Esophagus muscularis mucosa (tissue), 3 donors: Measurements from ENCODE around the gene MACROD2.

ENCODE experiments used
- CTCF ChIP-seq, 3 experiments: fragments of 200-600 bp in 2 of 3; fragments of 450-650 bp in 1 of 3; sonication (generic) in 2 of 3; IDR thresholded peaks; one replicate each; pipeline ENCODE4 v1.5.1; 2017 to 2019; ENCODE audit warnings: antibody characterized with exemption in 3 of 3, mild to moderate bottlenecking in 2 of 3, moderate library complexity in 1 of 3
- POLR2A ChIP-seq: fragments of 450-650 bp; IDR thresholded peaks from one replicate; pipeline ENCODE4 v1.6.1; 2017; ENCODE audit warnings: antibody characterized with exemption, moderate library complexity, mild to moderate bottlenecking, low read depth
- POLR2AphosphoS5 ChIP-seq, 2 donors: sonication (generic); formaldehyde crosslinking; IDR thresholded peaks; one replicate each; pipeline ENCODE4 v1.6.1; 2017; ENCODE audit warnings: antibody characterized with exemption in 2 of 2

DNA sequence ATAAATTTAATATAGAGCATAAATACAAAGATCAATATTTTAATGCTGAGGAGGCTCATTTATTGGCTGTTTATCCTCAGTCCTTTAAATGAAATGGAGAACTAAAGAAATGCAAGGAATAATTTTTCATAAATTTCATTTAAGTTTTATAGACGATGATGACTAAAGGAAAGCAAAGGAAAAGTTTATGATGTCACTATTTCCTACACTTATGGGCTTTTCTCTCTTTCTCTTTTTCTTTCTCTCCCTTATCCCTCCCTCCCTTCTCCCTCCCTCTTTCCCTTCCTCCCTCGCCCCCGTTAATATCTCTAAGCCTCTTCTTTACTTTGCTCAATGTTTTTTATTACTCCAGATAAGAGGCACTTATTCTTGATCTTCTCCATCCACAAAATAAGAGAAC, 1231.8 kb downstream of the MACROD2 start:
- TF ChIP-seq POLR2A (no peak), CTCF (IDR thresholded peaks at IDR 0.05) (no peak), POLR2AphosphoS5 (IDR thresholded peaks at IDR 0.05) (no peak)
